Measurements from ENCODE around the gene LIN37. TPM values are rescaled to one million over a fixed set of nuclear protein-coding genes. Genes with fewer than 3 reads are reported as not detected.

The LIN37 gene
- polyA plus RNA-seq, 1 donor (not counting 4 experiments of a cell fraction or from before 2014, with no cell fraction given) = 6.7 TPM

DNA sequence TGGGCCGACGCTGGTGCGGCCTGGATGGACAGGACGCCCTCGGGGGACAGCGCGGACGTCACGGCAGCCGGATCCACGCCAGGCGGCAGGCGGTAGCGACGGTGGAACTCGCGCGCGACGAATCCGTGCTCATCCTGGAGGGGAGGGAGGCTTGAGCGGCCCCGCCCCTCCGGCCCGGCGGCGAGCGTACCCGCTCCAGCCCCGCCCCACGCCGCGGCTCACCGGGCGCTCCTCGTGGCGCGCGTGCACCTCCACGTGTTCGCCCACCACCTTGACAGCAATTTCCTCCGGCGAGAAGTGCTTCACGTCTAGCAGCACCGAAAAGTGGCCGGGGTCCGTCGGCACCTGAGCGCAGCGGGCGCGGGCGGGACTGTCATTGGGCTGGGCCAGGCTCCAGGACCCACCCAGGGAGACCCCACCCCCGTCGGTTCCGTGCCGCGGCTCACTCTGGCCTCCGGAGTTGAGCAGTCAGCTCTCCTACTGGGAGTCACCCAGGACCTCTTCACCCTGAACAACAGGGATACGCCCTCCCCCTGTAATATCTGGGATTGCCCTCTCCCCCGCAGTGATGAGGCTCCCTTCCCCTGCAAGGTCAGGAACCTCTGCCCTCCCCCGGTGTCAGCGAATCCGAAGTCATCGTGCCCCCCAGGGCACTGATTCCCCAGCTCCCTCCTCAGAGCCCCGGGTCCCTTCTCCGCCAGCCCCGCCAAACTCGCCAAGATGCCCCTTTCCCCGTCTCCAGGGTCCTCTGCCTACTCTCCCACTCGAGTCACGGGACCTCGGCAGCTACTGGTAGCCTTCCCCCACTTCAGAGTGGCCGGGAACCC is 7.4 kb downstream of the LIN37 start:
- Histone ChIP-seq H2AFZ (ENCODE audit: control insufficient read depth, low read length) (no peak overlapping the region), H3K4me3 (ENCODE audit: control insufficient read depth in 2 of 3, extremely low read depth in 1 of 3, insufficient read depth in 2 of 3, low read depth in 1 of 3, low read length in 3 of 3) (no peak overlapping the region), H3K9ac (ENCODE audit: control insufficient read depth, extremely low read depth, insufficient read depth, low read length) (peak overlapping the region; percentile 37), H3K9me3 (ENCODE audit: control insufficient read depth, low read depth, low read length) (no peaks in the 10 kb centered on the region), H3K36me3 (ENCODE audit: control insufficient read depth in 2 of 2, extremely low read depth in 1 of 2, insufficient read depth in 2 of 2, low read length in 2 of 2) (peaks cover 18 to 19% of the 10 kb centered on the region in 2 experiments), H3K27ac (ENCODE audit: control insufficient read depth, insufficient read depth, low read length) (no peak overlapping the region), H3K27me3 (ENCODE audit: control insufficient read depth, extremely low read depth, insufficient read depth, low read length) (no peaks in the 10 kb centered on the region), H3K79me2 (ENCODE audit: control insufficient read depth, insufficient read depth, low read length) (peaks cover 19% of the 10 kb centered on the region), H3K9me1 (ENCODE audit: control insufficient read depth, extremely low read depth, insufficient read depth, low read length) (no peaks in the 10 kb centered on the region), H3K4me2 (ENCODE audit: control insufficient read depth, extremely low read depth, insufficient read depth, low read depth, low read length) (peak overlapping the region; percentile 25), H4K20me1 (ENCODE audit: control insufficient read depth, extremely low read depth, insufficient read depth, low read length) (no peaks in the 10 kb centered on the region), H3K4me1 (ENCODE audit: control insufficient read depth, extremely low read depth, insufficient read depth, low read length) (peaks cover 23% of the 10 kb centered on the region)
- dilution Hi-C loops (cut with MboI; ENCODE audit: extremely low pct_ligation_motif_present, low sequenced_read_pairs) = no loop called here
- TF ChIP-seq, protein P1, sequence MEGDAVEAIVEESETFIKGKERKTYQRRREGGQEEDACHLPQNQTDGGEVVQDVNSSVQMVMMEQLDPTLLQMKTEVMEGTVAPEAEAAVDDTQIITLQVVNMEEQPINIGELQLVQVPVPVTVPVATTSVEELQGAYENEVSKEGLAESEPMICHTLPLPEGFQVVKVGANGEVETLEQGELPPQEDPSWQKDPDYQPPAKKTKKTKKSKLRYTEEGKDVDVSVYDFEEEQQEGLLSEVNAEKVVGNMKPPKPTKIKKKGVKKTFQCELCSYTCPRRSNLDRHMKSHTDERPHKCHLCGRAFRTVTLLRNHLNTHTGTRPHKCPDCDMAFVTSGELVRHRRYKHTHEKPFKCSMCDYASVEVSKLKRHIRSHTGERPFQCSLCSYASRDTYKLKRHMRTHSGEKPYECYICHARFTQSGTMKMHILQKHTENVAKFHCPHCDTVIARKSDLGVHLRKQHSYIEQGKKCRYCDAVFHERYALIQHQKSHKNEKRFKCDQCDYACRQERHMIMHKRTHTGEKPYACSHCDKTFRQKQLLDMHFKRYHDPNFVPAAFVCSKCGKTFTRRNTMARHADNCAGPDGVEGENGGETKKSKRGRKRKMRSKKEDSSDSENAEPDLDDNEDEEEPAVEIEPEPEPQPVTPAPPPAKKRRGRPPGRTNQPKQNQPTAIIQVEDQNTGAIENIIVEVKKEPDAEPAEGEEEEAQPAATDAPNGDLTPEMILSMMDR (optimal IDR thresholded peaks at IDR 0.05 in 1 of 3, IDR thresholded peaks at IDR 0.05 in 1 of 3, conservative IDR thresholded peaks at IDR 0.05 in 1 of 3; ENCODE audit: extremely low read depth in 1 of 3, insufficient read depth in 2 of 3, low read length in 3 of 3) = no peak
- TF ChIP-seq EZH2 (IDR thresholded peaks at IDR 0.05; ENCODE audit: low read length) = no peak
- no peak for FAIRE-seq
- DNase-seq (ENCODE audit: low read depth, low spot score) = no peak

DNA sequence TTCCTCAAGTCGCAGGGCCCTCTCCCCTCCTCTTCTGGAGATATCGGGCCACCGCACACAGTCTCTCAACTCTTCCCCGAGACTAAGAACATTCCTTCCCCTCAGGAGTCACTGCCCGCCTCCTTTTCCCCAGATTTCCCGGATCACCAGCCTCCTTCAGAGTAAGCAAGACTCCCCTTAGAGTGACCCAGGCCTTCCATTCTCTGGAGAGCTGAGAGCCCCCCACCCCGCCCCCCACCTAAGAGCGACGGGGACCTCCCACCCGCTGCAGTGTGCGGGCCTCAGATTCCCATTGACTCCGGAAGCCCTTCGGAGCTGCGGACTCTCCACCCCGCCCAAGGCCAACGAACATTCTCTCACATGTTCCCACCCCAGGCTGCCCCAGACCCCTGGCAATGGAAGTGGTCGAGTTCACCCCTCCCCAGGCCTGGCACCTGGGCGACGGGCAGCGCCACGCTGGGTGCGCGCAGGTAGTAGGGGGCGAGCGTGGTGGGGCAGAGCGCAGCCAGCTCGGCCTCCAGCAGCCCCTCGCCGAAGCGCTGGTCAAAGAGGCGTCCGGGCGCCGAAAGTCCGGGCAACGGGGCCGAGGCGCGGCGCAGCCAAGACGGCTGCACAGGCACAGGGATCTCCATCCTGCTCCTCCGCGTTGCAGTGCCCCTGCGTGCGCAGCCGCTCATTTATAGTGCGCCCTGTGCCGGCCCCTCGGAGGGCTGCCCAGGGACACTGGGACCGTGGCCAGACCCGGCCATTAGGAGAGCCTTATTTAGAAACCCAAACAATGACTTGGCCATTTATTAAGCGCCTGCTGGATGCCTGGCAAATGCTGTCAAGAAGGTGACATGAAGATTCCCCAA is 8.2 kb downstream of the LIN37 start, which contains the start of gene HSPB6:
Gene HSPB6 (minus strand): TSS at position 653 of the 854 bp plus-strand sequence. CDS start 21 bp downstream, at position 632.
- no peaks in the 10 kb centered on the region for H3K27me3 ChIP-seq (ENCODE audit: control insufficient read depth, extremely low read depth, insufficient read depth, low read length)
- DNase-seq (ENCODE audit: low read depth, low spot score) (no peak), FAIRE-seq (no peak)
- H3K9ac ChIP-seq (ENCODE audit: control insufficient read depth, extremely low read depth, insufficient read depth, low read length) = peak within 1 kb of the TSS; percentile 52
- no peak for TF ChIP-seq EZH2 (IDR thresholded peaks at IDR 0.05; ENCODE audit: low read length)
- TF ChIP-seq, protein P1 (optimal IDR thresholded peaks at IDR 0.05 in 1 of 3, IDR thresholded peaks at IDR 0.05 in 1 of 3, conservative IDR thresholded peaks at IDR 0.05 in 1 of 3; ENCODE audit: extremely low read depth in 1 of 3, insufficient read depth in 2 of 3, low read length in 3 of 3) = no peak
- peaks cover 20% of the 10 kb centered on the region for H3K79me2 ChIP-seq (ENCODE audit: control insufficient read depth, insufficient read depth, low read length)
- no peaks in the 10 kb centered on the region for H4K20me1 ChIP-seq (ENCODE audit: control insufficient read depth, extremely low read depth, insufficient read depth, low read length)
- peaks cover 19 to 20% of the 10 kb centered on the region in 2 experiments for H3K36me3 ChIP-seq (ENCODE audit: control insufficient read depth in 2 of 2, extremely low read depth in 1 of 2, insufficient read depth in 2 of 2, low read length in 2 of 2)
- H3K9me3 ChIP-seq (ENCODE audit: control insufficient read depth, low read depth, low read length) = no peaks in the 10 kb centered on the region
- peaks cover 23% of the 10 kb centered on the region for H3K4me1 ChIP-seq (ENCODE audit: control insufficient read depth, extremely low read depth, insufficient read depth, low read length)
- H2AFZ ChIP-seq (ENCODE audit: control insufficient read depth, low read length) = peak within 1 kb of the TSS; percentile 15
- dilution Hi-C loops (cut with MboI; ENCODE audit: extremely low pct_ligation_motif_present, low sequenced_read_pairs) = no loop called here
- H3K27ac ChIP-seq (ENCODE audit: control insufficient read depth, insufficient read depth, low read length) = peak within 1 kb of the TSS; percentile 43
- H3K9me1 ChIP-seq (ENCODE audit: control insufficient read depth, extremely low read depth, insufficient read depth, low read length) = no peaks in the 10 kb centered on the region
- peak within 1 kb of the TSS; percentile 65 to 95 (median 92) for H3K4me3 ChIP-seq (ENCODE audit: control insufficient read depth in 2 of 3, extremely low read depth in 1 of 3, insufficient read depth in 2 of 3, low read depth in 1 of 3, low read length in 3 of 3)
- H3K4me2 ChIP-seq (ENCODE audit: control insufficient read depth, extremely low read depth, insufficient read depth, low read depth, low read length) = peak within 1 kb of the TSS; percentile 82
